Measurements from ENCODE around the gene CFAP20DC. TPM values are rescaled to one million over a fixed set of nuclear protein-coding genes. Genes with fewer than 3 reads are reported as not detected.
"Not testable (repeated sequence)": the region's sequence is repeated elsewhere in the genome, so short reads cannot be mapped to it uniquely, and the experiment has no call there.

CFAP20DC gene
- total RNA-seq, 6 donors from 2014 or later = 0.30 to 4.3 (median 0.37) TPM; not detected in 1

GRCh38 chr3:58719684-58720083 is 330.1 kb downstream of the CFAP20DC start:
- Histone ChIP-seq H3K4me1 (peaks cover 0 to 15% (median 2%) of the 10 kb centered on the region in 4 donors), H3K27me3 (no peaks in the 10 kb centered on the region), H3K27ac (no peak overlapping the region), H3K36me3 (no peaks in the 10 kb centered on the region), H3K9me3 (no peaks in the 10 kb centered on the region), H3K4me3 (no peak overlapping the region)
- DNase-seq (no peak), ATAC-seq (ENCODE audit: low FRiP score in 2 of 2) (no peak)
- 61 to 63% methylated on average over 2 of the region's 2 CpGs for WGBS, 2 donors
- TF ChIP-seq EP300 (IDR thresholded peaks at IDR 0.05) (no peak), POLR2A (IDR thresholded peaks at IDR 0.05) (no peak), CTCF (IDR thresholded peaks at IDR 0.05) (no peak), POLR2AphosphoS5 (IDR thresholded peaks at IDR 0.05) (no peak)

- Histone ChIP-seq H3K27ac (no peak overlapping the region), H3K36me3 (no peaks in the 10 kb centered on the region), H3K27me3 (no peaks in the 10 kb centered on the region), H3K4me3 (no peak overlapping the region), H3K4me1 (no peaks in the 10 kb centered on the region), H3K9me3 (no peaks in the 10 kb centered on the region)
- ATAC-seq (ENCODE audit: low FRiP score in 2 of 2) (no peak), DNase-seq (no peak)
- TF ChIP-seq CTCF (IDR thresholded peaks at IDR 0.05) = no peak
- no peak for TF ChIP-seq POLR2AphosphoS5 (IDR thresholded peaks at IDR 0.05)
- no peak for TF ChIP-seq POLR2A (IDR thresholded peaks at IDR 0.05)
- TF ChIP-seq EP300 (IDR thresholded peaks at IDR 0.05) = no peak
- 81 to 87% methylated on average over 3 of the region's 3 CpGs for WGBS, 2 donors
Measured at GRCh38 chr3:58713715-58714401, 336.0 kb downstream of the CFAP20DC start.

- no peaks in the 10 kb centered on the region for H3K4me1 ChIP-seq
- ATAC-seq (ENCODE audit: low FRiP score in 2 of 2) = no peak
- no peak overlapping the region for H3K27ac ChIP-seq
- no peak overlapping the region for H3K4me3 ChIP-seq
- TF ChIP-seq EP300 (IDR thresholded peaks at IDR 0.05) (no peak), POLR2AphosphoS5 (IDR thresholded peaks at IDR 0.05) (no peak)
- WGBS, 2 donors = 90 to 95% methylated on average over 8 of the region's 8 CpGs
- no peaks in the 10 kb centered on the region for H3K36me3 ChIP-seq
- no peak for DNase-seq
- H3K9me3 ChIP-seq = no peaks in the 10 kb centered on the region
- no peaks in the 10 kb centered on the region for H3K27me3 ChIP-seq
Measured at GRCh38 chr3:58711871-58712270, 338.0 kb downstream of the CFAP20DC start.

- ATAC-seq (ENCODE audit: low FRiP score in 2 of 2); H3K4me1 ChIP-seq; H3K36me3 ChIP-seq; H3K4me3 ChIP-seq; H3K27ac ChIP-seq; H3K27me3 ChIP-seq; DNase-seq; H3K9me3 ChIP-seq: not testable (repeated sequence)
- 91 to 95% methylated on average over 3 of the region's 3 CpGs for WGBS, 2 donors
Measured at GRCh38 chr3:58708983-58709382, 340.8 kb downstream of the CFAP20DC start.

GRCh38 chr3:58708116-58708791 is 341.6 kb downstream of the CFAP20DC start:
- no peaks in the 10 kb centered on the region for H3K27me3 ChIP-seq
- ATAC-seq (ENCODE audit: low FRiP score in 2 of 2) (no peak), DNase-seq (no peak)
- no peaks in the 10 kb centered on the region for H3K4me1 ChIP-seq
- TF ChIP-seq EP300 (IDR thresholded peaks at IDR 0.05) (no peak), POLR2A (IDR thresholded peaks at IDR 0.05) (no peak), POLR2AphosphoS5 (IDR thresholded peaks at IDR 0.05) (no peak), CTCF (IDR thresholded peaks at IDR 0.05) (no peak)
- 83 to 84% methylated on average over 3 of the region's 3 CpGs for WGBS, 2 donors
- H3K27ac ChIP-seq = no peak overlapping the region
- H3K36me3 ChIP-seq = no peaks in the 10 kb centered on the region
- no peaks in the 10 kb centered on the region for H3K9me3 ChIP-seq
- no peak overlapping the region for H3K4me3 ChIP-seq
